ENCODE data around the gene WAC.
A peak's percentile ranks its signal among the peaks of the same experiment; 100 is the strongest.
"Not testable (repeated sequence)": the region's sequence is repeated elsewhere in the genome, so short reads cannot be mapped to it uniquely, and the experiment has no call there.

Gene WAC

GRCh38 chr10:28520346-28520745, 12.6 kb upstream of the WAC start:
- Histone ChIP-seq H3K27me3 (no peaks in the 10 kb centered on the region), H3K36me3 (peaks cover 24 to 56% (median 39%) of the 10 kb centered on the region in 11 experiments), H3K4me3 (no peak overlapping the region), H3K4me1 (peaks cover 0 to 10% (median under 1%) of the 10 kb centered on the region in 10 experiments; a peak in 6 of 20 replicates), H4K20me1 (no peaks in the 10 kb centered on the region), H3K27ac (no peak overlapping the region), H3K4me2 (no peak overlapping the region), H3K9ac (no peak overlapping the region), H3K9me3 (replicated peaks in 1 of 11) (peaks cover 54 to 73% (median 65%) of the 10 kb centered on the region in 11 experiments)
- no peak for TF ChIP-seq Cebpa-rat (IDR thresholded peaks at IDR 0.05)

GRCh38 chr10:28520828-28521227, 12.1 kb upstream of the WAC start:
- not testable (repeated sequence) for H3K4me2 ChIP-seq, H3K4me1 ChIP-seq, H3K27ac ChIP-seq, H3K9ac ChIP-seq, H3K4me3 ChIP-seq, H3K27me3 ChIP-seq, H4K20me1 ChIP-seq
- Histone ChIP-seq H3K9me3 (replicated peaks in 1 of 11) (peaks cover 59 to 78% (median 70%) of the 10 kb centered on the region in 11 experiments), H3K36me3 (peaks cover 29 to 61% (median 44%) of the 10 kb centered on the region in 11 experiments)

GRCh38 chr10:28521961-28522360, 11.0 kb upstream of the WAC start:
- not testable (repeated sequence) for H3K4me2 ChIP-seq, H3K9ac ChIP-seq, H3K27ac ChIP-seq, H3K4me3 ChIP-seq, H3K27me3 ChIP-seq, H4K20me1 ChIP-seq, H3K4me1 ChIP-seq
- Histone ChIP-seq H3K9me3 (replicated peaks in 1 of 11) (peaks cover 67 to 88% (median 78%) of the 10 kb centered on the region in 11 experiments), H3K36me3 (peaks cover 40 to 72% (median 55%) of the 10 kb centered on the region in 11 experiments)

- Histone ChIP-seq H3K4me2 (no peak overlapping the region), H3K4me1 (peaks cover 0 to 2% (median 0%) of the 10 kb centered on the region in 10 experiments; a peak in 3 of 20 replicates), H4K20me1 (peaks cover 0 to 5% (median 0%) of the 10 kb centered on the region in 11 experiments; a peak in 2 of 22 replicates), H3K4me3 (peak overlapping the region in 1 of 10 experiments; percentile 21; a peak in 3 of 20 replicates), H3K36me3 (peaks cover 51 to 88% (median 59%) of the 10 kb centered on the region in 11 experiments), H3K9me3 (replicated peaks in 1 of 11) (peaks cover 55 to 84% (median 80%) of the 10 kb centered on the region in 11 experiments), H3K9ac (no peak overlapping the region), H3K27ac (no peak overlapping the region), H3K27me3 (no peaks in the 10 kb centered on the region)
- TF ChIP-seq Cebpa-rat (IDR thresholded peaks at IDR 0.05), result no peak
These were observed 9.1 kb upstream of the WAC start for GRCh38 chr10:28523725-28524252.

- H3K27me3 ChIP-seq, result no peaks in the 10 kb centered on the region
- H3K4me3 ChIP-seq, result peak overlapping the region; percentile 73 to 98 (median 95); a peak in 17 of 20 replicates
- peaks cover 13 to 27% (median 20%) of the 10 kb centered on the region in 11 experiments; a peak in 21 of 22 replicates for H4K20me1 ChIP-seq
- peaks cover 20 to 40% (median 30%) of the 10 kb centered on the region in 10 experiments for H3K4me1 ChIP-seq
- peaks cover 9 to 21% (median 15%) of the 10 kb centered on the region in 11 experiments; a peak in 21 of 22 replicates for H3K9me3 ChIP-seq (replicated peaks in 1 of 11)
- H3K9ac ChIP-seq, result peak overlapping the region; percentile 92 to 100 (median 99); a peak in 16 of 22 replicates
- H3K36me3 ChIP-seq, result peaks cover 25 to 69% (median 44%) of the 10 kb centered on the region in 11 experiments
- no peak for TF ChIP-seq Cebpa-rat (IDR thresholded peaks at IDR 0.05)
- peak overlapping the region; percentile 71 to 95 (median 84) for H3K4me2 ChIP-seq
- peak overlapping the region in 6 of 11 experiments; percentile 95 to 100 (median 99); a peak in 8 of 22 replicates for H3K27ac ChIP-seq
These were observed 2.2 kb upstream of the WAC start for GRCh38 chr10:28530751-28531150.

- peaks cover 30 to 50% (median 44%) of the 10 kb centered on the region in 11 experiments for H4K20me1 ChIP-seq
- TF ChIP-seq Cebpa-rat (IDR thresholded peaks at IDR 0.05), result no peak
- H3K4me1 ChIP-seq, result peaks cover 24 to 54% (median 39%) of the 10 kb centered on the region in 10 experiments
- peaks cover 34 to 69% (median 47%) of the 10 kb centered on the region in 11 experiments for H3K36me3 ChIP-seq
- H3K4me2 ChIP-seq, result peak overlapping the region in 2 of 11 experiments; percentile 17; a peak in 2 of 22 replicates
- no peaks in the 10 kb centered on the region for H3K27me3 ChIP-seq
- H3K9ac ChIP-seq, result peak overlapping the region; percentile 92 to 100 (median 99)
- H3K9me3 ChIP-seq (replicated peaks in 1 of 11), result peaks cover 0 to 5% (median 0%) of the 10 kb centered on the region in 11 experiments; a peak in 2 of 22 replicates
- H3K27ac ChIP-seq, result peak overlapping the region; percentile 95 to 100 (median 99)
- peak overlapping the region; percentile 73 to 98 (median 95) for H3K4me3 ChIP-seq
These were observed 257 bp downstream of the WAC start for GRCh38 chr10:28533186-28533564.

- Histone ChIP-seq H3K9ac (peak overlapping the region; percentile 92 to 100 (median 99)), H3K27me3 (no peaks in the 10 kb centered on the region), H3K36me3 (peaks cover 39 to 71% (median 52%) of the 10 kb centered on the region in 11 experiments), H3K4me2 (peak overlapping the region; percentile 79 to 94 (median 88)), H3K27ac (peak overlapping the region; percentile 95 to 100 (median 99)), H3K4me1 (peaks cover 24 to 54% (median 39%) of the 10 kb centered on the region in 10 experiments), H3K9me3 (replicated peaks in 1 of 11) (peaks cover 0 to 4% (median 0%) of the 10 kb centered on the region in 11 experiments; a peak in 1 of 22 replicates), H3K4me3 (peak overlapping the region; percentile 73 to 98 (median 95)), H4K20me1 (peaks cover 35 to 56% (median 50%) of the 10 kb centered on the region in 11 experiments)
- TF ChIP-seq Cebpa-rat (IDR thresholded peaks at IDR 0.05), result no peak
These were observed 820 bp downstream of the WAC start for GRCh38 chr10:28533571-28534304.

GRCh38 chr10:28535846-28536245, 2.9 kb downstream of the WAC start:
- peak overlapping the region; percentile 64 to 94 (median 87) for H3K4me2 ChIP-seq
- H3K27me3 ChIP-seq, result no peaks in the 10 kb centered on the region
- peaks cover 54 to 74% (median 69%) of the 10 kb centered on the region in 11 experiments for H4K20me1 ChIP-seq
- peak overlapping the region in 1 of 11 experiments; percentile 19; a peak in 1 of 22 replicates for H3K27ac ChIP-seq
- TF ChIP-seq Cebpa-rat (IDR thresholded peaks at IDR 0.05), result no peak
- no peaks in the 10 kb centered on the region for H3K9me3 ChIP-seq (replicated peaks in 1 of 11)
- H3K4me1 ChIP-seq, result peaks cover 15 to 50% (median 25%) of the 10 kb centered on the region in 10 experiments
- H3K4me3 ChIP-seq, result peak overlapping the region in 6 of 10 experiments; percentile 87 to 98 (median 96); a peak in 7 of 20 replicates
- H3K36me3 ChIP-seq, result peaks cover 60 to 71% (median 67%) of the 10 kb centered on the region in 11 experiments
- H3K9ac ChIP-seq, result peak overlapping the region in 9 of 11 experiments; percentile 1 to 99 (median 92); a peak in 8 of 22 replicates

- H3K4me2 ChIP-seq, result no peak overlapping the region
- H3K4me1 ChIP-seq, result peaks cover 10 to 62% (median 19%) of the 10 kb centered on the region in 10 experiments; a peak in 19 of 20 replicates
- H4K20me1 ChIP-seq, result peaks cover 82 to 99% (median 96%) of the 10 kb centered on the region in 11 experiments
- peaks cover 85 to 96% (median 94%) of the 10 kb centered on the region in 11 experiments for H3K36me3 ChIP-seq
- TF ChIP-seq Cebpa-rat (IDR thresholded peaks at IDR 0.05), result no peak
- H3K27me3 ChIP-seq, result no peaks in the 10 kb centered on the region
- H3K9ac ChIP-seq, result no peak overlapping the region
- H3K4me3 ChIP-seq, result no peak overlapping the region
- H3K27ac ChIP-seq, result no peak overlapping the region
- H3K9me3 ChIP-seq (replicated peaks in 1 of 11), result no peaks in the 10 kb centered on the region
These were observed 5.7 kb downstream of the WAC start for GRCh38 chr10:28538595-28538994.
